ENCODE measurements around the gene IFT172. TPM values are rescaled to one million over a fixed set of nuclear protein-coding genes. Genes with fewer than 3 reads are reported as not detected.

The IFT172 gene
- total and polyA plus RNA-seq, 2 of the 4 experiments (the other 2 are of a cell fraction), result 18.8 to 25.5 TPM

GRCh38 chr2:27422958-27423357 lies 66.6 kb downstream of the IFT172 start:
- H3K9me3 ChIP-seq (ENCODE audit: control insufficient read depth, insufficient read depth, low read length), result no peaks in the 10 kb centered on the region
- no peak overlapping the region for H2AK5ac ChIP-seq (ENCODE audit: low read depth, low read length)
- intact Hi-C loops (cut with micrococcal nuclease), result no loop called here
- no peaks in the 10 kb centered on the region for H3K4me1 ChIP-seq (ENCODE audit: control insufficient read depth, insufficient read depth, low read length)
- no peak overlapping the region for H3K56ac ChIP-seq (ENCODE audit: extremely low read depth, insufficient read depth, low read length)
- H4K91ac ChIP-seq (ENCODE audit: insufficient read depth, low read depth, low read length), result no peak overlapping the region
- BruUV-seq (replicated peaks), result no TSS peak
- H2AK9ac ChIP-seq (replicated peaks; ENCODE audit: low read depth, low read length, poor library complexity), result no peak overlapping the region
- in situ Hi-C loops (cut with MboI; ENCODE audit: low sequenced_read_pairs), result no loop called here
- H2AFZ ChIP-seq (replicated peaks; ENCODE audit: low read length, poor library complexity), result no peak overlapping the region
- H3K4me2 ChIP-seq (ENCODE audit: low read depth, low read length), result no peak overlapping the region
- POLR2A ChIA-PET (ENCODE audit: unreplicated experiment), result no interaction called here
- DNase-seq, result no peak
- H3K9ac ChIP-seq (ENCODE audit: low read depth, low read length), result no peak overlapping the region
- no peak overlapping the region for H2BK20ac ChIP-seq (ENCODE audit: low read depth, low read length)
- H2BK120ac ChIP-seq (ENCODE audit: low read depth, low read length), result no peak overlapping the region
- TF ChIP-seq SMC3 (IDR thresholded peaks at IDR 0.05; ENCODE audit: low read depth, low read length), result no peak
- TF ChIP-seq MAZ (IDR thresholded peaks at IDR 0.05; ENCODE audit: borderline replicate concordance, low read depth, low read length), result no peak
- no peak for TF ChIP-seq RFX5 (IDR thresholded peaks at IDR 0.05; ENCODE audit: low read depth, low read length)
- TF ChIP-seq CHD1 (IDR thresholded peaks at IDR 0.05; ENCODE audit: low read depth, low read length), result no peak
- no peak for TF ChIP-seq NFE2L2 (IDR thresholded peaks at IDR 0.05; ENCODE audit: low read depth, low read length)
- no peak for TF ChIP-seq RCOR1 (IDR thresholded peaks at IDR 0.05; ENCODE audit: insufficient replicate concordance, low read length)
- H4K5ac ChIP-seq (ENCODE audit: low read depth, low read length), result no peak overlapping the region
- 100% methylated on average over 1 of the region's 3 CpGs; no CpG with 5 or more reads in 1 of the 2 experiments for WGBS, 2 experiments (ENCODE audit: extremely low coverage in 2 of 2, insufficient read length in 1 of 2)
- peaks cover 2% of the 10 kb centered on the region; the same call in 1 of the 2 replicates for H3K27me3 ChIP-seq (ENCODE audit: control insufficient read depth, insufficient read depth, low read length)
- no peak overlapping the region for H3K23ac ChIP-seq (ENCODE audit: low read depth, low read length)
- no peaks in the 10 kb centered on the region for H4K20me1 ChIP-seq (ENCODE audit: insufficient read depth, low read length)
- no peak overlapping the region for H2BK15ac ChIP-seq (ENCODE audit: low read depth, low read length)
- H2BK5ac ChIP-seq (ENCODE audit: low read depth, low read length, poor library complexity, severe bottlenecking), result no peak overlapping the region
- no peak overlapping the region for H3K27ac ChIP-seq (ENCODE audit: insufficient read depth, low read length)
- no peak overlapping the region for H3K18ac ChIP-seq (ENCODE audit: low read depth, low read length)
- ATAC-seq (ENCODE audit: low read depth), result no peak
- H3K36me3 ChIP-seq (ENCODE audit: control insufficient read depth, insufficient read depth, low read length), result no peaks in the 10 kb centered on the region
- dilution Hi-C loops (cut with HindIII; ENCODE audit: low sequenced_read_pairs, unreplicated experiment), result no loop called here
- H3K79me1 ChIP-seq (ENCODE audit: low read depth in 1 of 2, low read length in 2 of 2), result no peaks in the 10 kb centered on the region
- no peak overlapping the region for H3K4ac ChIP-seq (ENCODE audit: low read depth, low read length)
- no peak overlapping the region for H3K14ac ChIP-seq (replicated peaks; ENCODE audit: low read depth, low read length)
- no peak overlapping the region for H3K4me3 ChIP-seq (ENCODE audit: insufficient read depth, low read depth, low read length)
- CTCF ChIA-PET, result no interaction called here
- no peaks in the 10 kb centered on the region for H3K9me1 ChIP-seq (ENCODE audit: insufficient read depth, low read length)
- H4K8ac ChIP-seq (ENCODE audit: low read depth in 2 of 2, low read length in 2 of 2), result no peak overlapping the region
